ENCODE measurements around the gene KRT15. TPM values are rescaled to one million over a fixed set of nuclear protein-coding genes. Genes with fewer than 3 reads are reported as not detected.

Gene KRT15
- total RNA-seq, 1 donor from 2014 or later: not detected

- intact Hi-C loops (cut with DNase I): no loop called here
- DNase-seq (ENCODE audit: low spot score): no peak
Observed at GRCh38 chr17:41529491-41529915, 10.8 kb upstream of the KRT15 start.

GRCh38 chr17:41528959-41529353 is 10.3 kb upstream of the KRT15 start:
- no peak for DNase-seq (ENCODE audit: low spot score)
- intact Hi-C loops (cut with DNase I): no loop called here

GRCh38 chr17:41527063-41528023 is 8.7 kb upstream of the KRT15 start:
- intact Hi-C loops (cut with DNase I): no loop called here
- no peak for DNase-seq (ENCODE audit: low spot score)

- DNase-seq (ENCODE audit: low spot score): no peak
- intact Hi-C loops (cut with DNase I): no loop called here
Observed at GRCh38 chr17:41524261-41524660, 5.6 kb upstream of the KRT15 start.

- intact Hi-C loops (cut with DNase I): no loop called here
- no peak for DNase-seq (ENCODE audit: low spot score)
Observed at GRCh38 chr17:41523787-41524186, 5.1 kb upstream of the KRT15 start.

GRCh38 chr17:41523225-41523593 is 4.5 kb upstream of the KRT15 start:
- DNase-seq (ENCODE audit: low spot score): no peak
- intact Hi-C loops (cut with DNase I): no loop called here

- intact Hi-C loops (cut with DNase I): no loop called here
- DNase-seq (ENCODE audit: low spot score): no peak
Observed at GRCh38 chr17:41522301-41523224, 3.9 kb upstream of the KRT15 start.

- no peak for DNase-seq (ENCODE audit: low spot score)
- intact Hi-C loops (cut with DNase I): no loop called here
Observed at GRCh38 chr17:41521574-41522261, 3.0 kb upstream of the KRT15 start.

- intact Hi-C loops (cut with DNase I): no loop called here
- DNase-seq (ENCODE audit: low spot score): no peak
Observed at GRCh38 chr17:41520821-41521521, 2.3 kb upstream of the KRT15 start.

GRCh38 chr17:41519501-41520224 is 973 bp upstream of the KRT15 start:
- intact Hi-C loops (cut with DNase I): no loop called here
- no peak for DNase-seq (ENCODE audit: low spot score)

GRCh38 chr17:41518031-41518430 is 659 bp downstream of the KRT15 start:
- intact Hi-C loops (cut with DNase I): no loop called here

GRCh38 chr17:41516830-41517283 is 1.8 kb downstream of the KRT15 start:
- no peak for DNase-seq (ENCODE audit: low spot score)
- intact Hi-C loops (cut with DNase I): no loop called here

More at GRCh38 chr17:41518031-41518430, 659 bp downstream of the KRT15 start:
- DNase-seq (ENCODE audit: low spot score): no peak

- intact Hi-C loops (cut with DNase I): no loop called here
Observed at GRCh38 chr17:41516147-41516829, 2.4 kb downstream of the KRT15 start.

GRCh38 chr17:41513168-41513547 is 5.5 kb downstream of the KRT15 start:
- intact Hi-C loops (cut with DNase I): no loop called here
- DNase-seq (ENCODE audit: low spot score): no peak

More at GRCh38 chr17:41516147-41516829, 2.4 kb downstream of the KRT15 start:
- DNase-seq (ENCODE audit: low spot score): no peak

- intact Hi-C loops (cut with DNase I): no loop called here
- no peak for DNase-seq (ENCODE audit: low spot score)
Observed at GRCh38 chr17:41512546-41513167, 6.0 kb downstream of the KRT15 start.

- intact Hi-C loops (cut with DNase I): no loop called here
- DNase-seq (ENCODE audit: low spot score): no peak
Observed at GRCh38 chr17:41511716-41512115, 7.0 kb downstream of the KRT15 start.

- intact Hi-C loops (cut with DNase I): no loop called here
Observed at GRCh38 chr17:41511116-41511515, 7.6 kb downstream of the KRT15 start.

More at GRCh38 chr17:41511116-41511515, 7.6 kb downstream of the KRT15 start:
- no peak for DNase-seq (ENCODE audit: low spot score)

Data from cardiac septum (tissue), 1 donor.